Skeletal muscle tissue (tissue), 4 donors: ENCODE results near the gene NAT8L. TPM values are rescaled to one million over a fixed set of nuclear protein-coding genes. Genes with fewer than 3 reads are reported as not detected.

Experiments used
- H3K27ac ChIP-seq: one replicate; pipeline ENCODE4 v1.7.0; 2013; ENCODE audit warnings: mild to moderate bottlenecking, low read depth, low read length, inconsistent platforms
- H3K27me3 ChIP-seq, 3 donors: one replicate each; pipeline ENCODE4 v1.7.0; 2013; ENCODE audit warnings: low read length in 3 of 3; ENCODE audit not compliant: control insufficient read depth in 3 of 3, insufficient read depth in 3 of 3
- H3K36me3 ChIP-seq, 3 donors: one replicate each; pipeline ENCODE4 v1.7.0; 2013; ENCODE audit warnings: low read length in 3 of 3; ENCODE audit not compliant: control insufficient read depth in 3 of 3, insufficient read depth in 3 of 3
- H3K4me1 ChIP-seq, 3 donors: one replicate each; pipeline ENCODE4 v1.7.0; 2013; ENCODE audit warnings: low read length in 3 of 3, mild to moderate bottlenecking in 3 of 3; ENCODE audit not compliant: control insufficient read depth in 3 of 3, insufficient read depth in 3 of 3
- H3K4me3 ChIP-seq, 3 donors: one replicate each; pipeline ENCODE4 v1.7.0; 2013; ENCODE audit warnings: low read length in 3 of 3
- H3K9ac ChIP-seq, 3 donors: one replicate each; pipeline ENCODE4 v1.7.0; 2013; ENCODE audit warnings: low read length in 3 of 3, mild to moderate bottlenecking in 3 of 3, moderate library complexity in 2 of 3, low read depth in 1 of 3
- H3K9me3 ChIP-seq, 3 donors: one replicate each; pipeline ENCODE4 v1.7.0; 2013; ENCODE audit warnings: low read length in 3 of 3; ENCODE audit not compliant: control insufficient read depth in 3 of 3
- total RNA-seq: library from RNA; depleted of rRNA; stranded (reverse); fragments of >200 nt; gene quantifications from one replicate; pipeline ENCODE4 v1.2.3, GENCODE V29; 2014
- donor health status: Osteomylitis.

The NAT8L gene
- total RNA-seq, 1 donor from 2014 or later: 1.0 TPM

GRCh38 chr4:2063557-2064275, 4.6 kb downstream of the NAT8L start:
- peaks cover 14 to 28% (median 15%) of the 10 kb centered on the region in 3 donors for H3K27me3 ChIP-seq
- H3K9me3 ChIP-seq: no peaks in the 10 kb centered on the region
- no peak overlapping the region for H3K27ac ChIP-seq
- no peak overlapping the region for H3K9ac ChIP-seq
- H3K4me3 ChIP-seq: no peak overlapping the region
- no peaks in the 10 kb centered on the region for H3K36me3 ChIP-seq
- H3K4me1 ChIP-seq: peaks cover 0 to 14% (median 5%) of the 10 kb centered on the region in 3 donors

- Histone ChIP-seq H3K27me3 (peaks cover 15 to 28% (median 16%) of the 10 kb centered on the region in 3 donors), H3K36me3 (no peaks in the 10 kb centered on the region), H3K9ac (no peak overlapping the region), H3K9me3 (no peaks in the 10 kb centered on the region), H3K27ac (no peak overlapping the region), H3K4me3 (no peak overlapping the region), H3K4me1 (peaks cover 0 to 14% (median 5%) of the 10 kb centered on the region in 3 donors)
These were observed 5.3 kb downstream of the NAT8L start for GRCh38 chr4:2064276-2064991.

GRCh38 chr4:2065106-2065930, 6.2 kb downstream of the NAT8L start:
- Histone ChIP-seq H3K4me1 (peaks cover 0 to 14% (median 5%) of the 10 kb centered on the region in 3 donors), H3K27me3 (peaks cover 17 to 30% (median 22%) of the 10 kb centered on the region in 3 donors), H3K36me3 (no peaks in the 10 kb centered on the region), H3K4me3 (no peak overlapping the region), H3K9me3 (no peaks in the 10 kb centered on the region), H3K27ac (no peak overlapping the region), H3K9ac (no peak overlapping the region)

- H3K27ac ChIP-seq: no peak overlapping the region
- no peak overlapping the region for H3K4me3 ChIP-seq
- peaks cover 17 to 26% (median 26%) of the 10 kb centered on the region in 3 donors for H3K27me3 ChIP-seq
- H3K9ac ChIP-seq: no peak overlapping the region
- peaks cover 0 to 14% (median 5%) of the 10 kb centered on the region in 3 donors for H3K4me1 ChIP-seq
- H3K36me3 ChIP-seq: no peaks in the 10 kb centered on the region
- no peaks in the 10 kb centered on the region for H3K9me3 ChIP-seq
These were observed 7.0 kb downstream of the NAT8L start for GRCh38 chr4:2066011-2066551.

GRCh38 chr4:2066571-2067445, 7.7 kb downstream of the NAT8L start:
- no peak overlapping the region for H3K27ac ChIP-seq
- H3K36me3 ChIP-seq: no peaks in the 10 kb centered on the region
- H3K4me1 ChIP-seq: peaks cover 0 to 14% (median 5%) of the 10 kb centered on the region in 3 donors
- no peaks in the 10 kb centered on the region for H3K9me3 ChIP-seq
- H3K9ac ChIP-seq: no peak overlapping the region
- H3K27me3 ChIP-seq: peaks cover 21 to 23% (median 21%) of the 10 kb centered on the region in 3 donors
- H3K4me3 ChIP-seq: no peak overlapping the region

GRCh38 chr4:2067446-2068197, 8.5 kb downstream of the NAT8L start:
- no peak overlapping the region for H3K27ac ChIP-seq
- no peak overlapping the region for H3K4me3 ChIP-seq
- no peaks in the 10 kb centered on the region for H3K36me3 ChIP-seq
- H3K9me3 ChIP-seq: no peaks in the 10 kb centered on the region
- peaks cover 16 to 19% (median 18%) of the 10 kb centered on the region in 3 donors for H3K27me3 ChIP-seq
- no peak overlapping the region for H3K9ac ChIP-seq
- peaks cover 0 to 14% (median 5%) of the 10 kb centered on the region in 3 donors for H3K4me1 ChIP-seq

GRCh38 chr4:2068198-2068470, 9.0 kb downstream of the NAT8L start:
- H3K4me1 ChIP-seq: peaks cover 0 to 14% (median 5%) of the 10 kb centered on the region in 3 donors
- no peak overlapping the region for H3K4me3 ChIP-seq
- H3K9ac ChIP-seq: no peak overlapping the region
- H3K9me3 ChIP-seq: no peaks in the 10 kb centered on the region
- no peak overlapping the region for H3K27ac ChIP-seq
- H3K27me3 ChIP-seq: peaks cover 16 to 19% (median 18%) of the 10 kb centered on the region in 3 donors
- H3K36me3 ChIP-seq: no peaks in the 10 kb centered on the region

- Histone ChIP-seq H3K36me3 (no peaks in the 10 kb centered on the region), H3K4me1 (peaks cover 0 to 14% (median 5%) of the 10 kb centered on the region in 3 donors), H3K4me3 (no peak overlapping the region), H3K9me3 (no peaks in the 10 kb centered on the region), H3K27me3 (peaks cover 16 to 19% (median 18%) of the 10 kb centered on the region in 3 donors), H3K27ac (no peak overlapping the region), H3K9ac (no peak overlapping the region)
These were observed 9.4 kb downstream of the NAT8L start for GRCh38 chr4:2068566-2068965.
